Right renal pelvis (tissue), 4 donors: ENCODE data around the gene GPC1. TPM values are rescaled to one million over a fixed set of nuclear protein-coding genes. Genes with fewer than 3 reads are reported as not detected.

ENCODE experiments used
- DNase-seq, 4 donors: peaks; one replicate each; pipeline ENCODE4 v3.0.0-alpha.2; 2013; ENCODE audit warnings: low read depth in 4 of 4, low spot score in 3 of 4, missing footprints in 1 of 4
- polyA plus RNA-seq, 4 donors: library from polyadenylated mRNA; unstranded; fragments of 120-200 nt; gene quantifications; one replicate each; pipeline ENCODE4 v1.2.1, GENCODE V29; 2013; ENCODE audit not compliant: insufficient read length in 4 of 4

Gene GPC1
- polyA plus RNA-seq, 4 donors, result 27.8 to 46.3 (median 33.4) TPM

GRCh38 chr2:240396623-240397541 is 38.6 kb upstream of the GPC1 start:
- no peak for DNase-seq

- no peak for DNase-seq
Observed at GRCh38 chr2:240397542-240397916, 37.9 kb upstream of the GPC1 start.

DNA sequence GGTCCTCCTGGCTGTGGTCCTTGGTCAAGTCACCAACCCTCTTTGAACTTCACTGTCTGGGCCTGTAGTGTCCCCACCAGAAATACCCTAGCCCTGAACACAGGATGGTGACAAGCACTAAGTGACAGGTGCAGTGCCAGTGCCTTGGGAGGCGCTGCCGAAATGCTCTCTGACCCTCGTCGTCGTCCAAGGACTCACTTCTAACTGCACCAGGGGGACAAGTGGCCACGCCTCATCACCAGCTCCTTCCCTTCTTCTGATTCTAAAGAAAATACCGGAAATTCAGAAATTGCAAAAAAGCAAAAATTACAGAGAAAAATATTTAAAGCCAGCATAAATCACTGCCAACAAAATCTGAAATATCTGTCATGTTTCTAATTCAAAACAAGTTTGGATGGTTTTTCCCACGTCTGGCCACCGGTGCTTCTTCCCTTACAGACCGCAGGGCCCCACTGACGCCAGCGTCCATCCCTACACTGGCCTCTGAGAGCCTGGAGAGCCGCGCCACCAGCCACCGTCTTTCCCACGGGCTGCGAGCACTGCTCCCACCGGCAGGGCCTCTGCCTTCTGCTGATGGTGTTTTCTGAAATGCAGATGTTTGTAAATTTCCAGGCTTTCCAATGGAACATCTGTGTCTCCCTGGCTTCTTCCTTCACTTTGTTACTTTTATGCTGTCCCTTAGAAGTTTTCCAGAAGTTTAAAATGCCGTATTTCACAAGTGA is 37.4 kb upstream of the GPC1 start:
- DNase-seq, result no peak

GRCh38 chr2:240398661-240399267 is 36.7 kb upstream of the GPC1 start:
- no peak for DNase-seq

DNA sequence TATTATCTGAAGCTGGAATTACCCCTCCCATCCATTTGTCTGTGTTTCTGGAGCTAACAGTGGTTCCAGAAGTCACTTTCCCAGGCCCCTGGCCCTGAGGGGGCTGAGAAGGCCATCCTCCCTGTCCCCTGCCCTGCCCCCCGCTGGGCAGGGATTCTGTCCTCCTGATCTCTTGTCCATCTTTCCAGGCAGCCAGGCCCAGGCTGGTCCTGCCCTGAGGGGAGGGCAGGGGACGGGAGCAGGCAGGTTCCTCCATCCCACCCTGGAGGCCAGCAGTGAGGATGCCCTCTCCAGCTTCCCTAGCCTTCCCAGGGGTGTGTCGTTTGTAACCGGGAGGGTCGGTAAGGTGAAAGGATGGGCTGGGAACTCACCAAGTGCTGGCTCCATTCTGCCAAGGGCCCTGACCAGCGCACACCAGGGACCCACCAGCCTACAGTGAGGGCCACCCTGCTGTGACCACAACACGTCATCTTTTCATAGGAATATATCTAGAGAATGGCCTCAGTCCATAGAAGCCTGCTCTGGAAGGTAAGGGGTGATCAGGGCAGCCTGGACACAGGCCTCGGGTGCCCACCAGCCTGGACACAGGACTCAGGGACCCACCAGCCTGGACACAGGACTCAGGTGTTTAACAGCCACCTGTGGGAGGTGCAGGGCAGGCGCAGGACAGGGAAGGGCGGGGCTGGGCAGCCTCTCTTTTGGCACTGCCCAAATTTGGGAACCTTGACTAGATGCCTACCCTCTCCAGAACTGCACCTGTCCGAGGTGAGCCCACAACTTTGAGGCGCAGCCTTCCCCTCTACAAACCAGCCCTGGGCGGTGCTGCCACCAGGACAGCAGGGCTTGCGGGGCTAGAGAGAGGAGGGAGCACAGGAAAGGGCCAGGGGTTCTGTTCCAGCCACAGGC is 35.8 kb upstream of the GPC1 start:
- no peak for DNase-seq

DNA sequence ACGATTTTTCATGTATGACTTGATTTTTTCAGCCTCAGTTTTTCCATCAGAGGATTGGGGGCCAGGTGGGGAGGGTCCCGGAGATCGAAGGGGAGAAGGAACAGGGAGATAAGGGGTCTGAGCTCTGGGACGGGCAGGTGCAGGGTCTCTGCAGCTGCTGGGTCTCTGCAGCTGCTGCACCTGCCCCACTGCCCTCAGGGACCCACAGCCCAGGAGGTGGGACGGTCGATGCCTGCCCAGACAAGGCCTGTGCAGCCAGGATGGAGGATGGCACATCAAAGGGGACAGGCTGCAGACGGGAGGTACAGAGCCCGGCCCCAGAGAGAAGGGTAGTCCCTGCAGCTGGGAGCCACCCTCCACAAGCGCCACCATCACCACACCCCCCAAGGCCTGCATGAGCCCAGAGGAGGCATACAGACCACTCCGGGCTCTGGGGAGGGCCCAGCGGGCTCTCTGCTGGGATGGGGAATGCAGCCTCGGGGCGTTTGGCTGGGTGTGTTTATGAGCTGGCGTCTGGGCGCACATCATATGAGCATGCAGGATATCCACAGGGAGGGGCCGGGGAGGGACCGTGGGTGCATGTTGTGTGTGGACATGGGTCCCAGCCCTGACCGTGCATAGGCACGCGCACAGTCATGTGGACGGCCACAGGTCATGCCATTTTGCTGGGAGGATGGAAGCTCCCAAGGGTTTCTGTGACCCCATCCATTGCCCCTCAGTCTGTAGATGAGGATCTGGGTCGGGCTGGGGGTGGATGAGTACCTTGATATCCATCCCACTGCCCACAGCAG is 34.9 kb upstream of the GPC1 start:
- DNase-seq, result no peak

DNA sequence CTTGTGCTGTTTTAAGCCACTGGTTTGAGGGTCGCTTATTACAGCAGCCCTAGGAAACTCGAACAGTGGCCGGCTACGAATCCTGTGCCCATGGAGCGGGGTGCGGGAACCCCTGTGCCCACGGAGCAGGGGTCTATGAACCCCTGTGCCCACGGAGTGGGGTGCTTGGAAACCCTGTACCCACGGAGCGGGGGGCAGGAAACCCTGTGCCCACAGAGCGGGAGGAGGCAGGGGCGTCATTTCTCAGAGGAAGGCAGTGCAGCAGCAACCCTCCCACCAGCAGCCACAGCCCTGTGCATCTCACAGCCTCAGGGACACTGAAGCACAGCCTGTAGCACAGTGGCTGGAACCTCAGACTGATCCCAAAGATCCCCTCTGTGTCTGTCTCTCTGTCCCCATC is 34.2 kb upstream of the GPC1 start:
- DNase-seq, result no peak

GRCh38 chr2:240401781-240402551 is 33.5 kb upstream of the GPC1 start:
- DNase-seq, result no peak

- DNase-seq, result no peak
Observed at GRCh38 chr2:240402566-240403272, 32.7 kb upstream of the GPC1 start.

DNA sequence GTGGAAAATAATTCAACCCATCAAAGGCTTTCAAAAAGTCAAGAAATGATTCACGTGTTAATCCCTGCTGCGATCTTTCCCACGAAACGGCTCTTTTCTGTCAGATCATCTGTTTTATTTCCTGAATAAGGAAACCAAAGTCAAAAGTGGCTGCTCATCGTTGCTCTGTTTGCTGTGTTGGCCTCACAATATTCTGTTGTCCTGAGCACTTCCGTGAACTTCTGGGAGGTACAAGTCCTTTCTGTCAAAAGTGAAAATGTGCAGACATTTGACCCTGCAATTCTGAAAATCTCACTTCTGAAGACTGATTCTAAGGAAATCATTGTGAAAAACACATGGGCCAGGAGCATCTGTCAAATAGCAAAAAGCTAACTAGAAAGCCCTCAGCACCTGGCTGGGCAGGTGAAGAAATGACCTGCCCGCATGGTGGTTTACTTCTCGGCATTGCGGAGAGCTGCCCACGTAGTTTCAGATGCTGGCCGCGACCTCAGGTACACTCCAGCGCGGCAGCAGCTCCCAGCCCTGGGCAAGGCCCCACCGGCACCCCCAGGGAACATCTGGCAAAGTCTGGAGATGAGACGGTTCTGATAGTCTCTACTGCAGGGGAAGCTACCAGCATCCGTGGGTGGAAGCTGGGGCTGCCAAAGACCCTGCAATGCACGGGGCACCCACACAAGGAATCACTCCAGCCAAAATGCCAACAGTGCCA is 31.9 kb upstream of the GPC1 start:
- no peak for DNase-seq

- DNase-seq, result no peak
Observed at GRCh38 chr2:240404174-240404852, 31.1 kb upstream of the GPC1 start.

- no peak for DNase-seq
Observed at GRCh38 chr2:240405133-240405532, 30.3 kb upstream of the GPC1 start.

- no peak for DNase-seq
Observed at GRCh38 chr2:240405684-240406313, 29.7 kb upstream of the GPC1 start.

DNA sequence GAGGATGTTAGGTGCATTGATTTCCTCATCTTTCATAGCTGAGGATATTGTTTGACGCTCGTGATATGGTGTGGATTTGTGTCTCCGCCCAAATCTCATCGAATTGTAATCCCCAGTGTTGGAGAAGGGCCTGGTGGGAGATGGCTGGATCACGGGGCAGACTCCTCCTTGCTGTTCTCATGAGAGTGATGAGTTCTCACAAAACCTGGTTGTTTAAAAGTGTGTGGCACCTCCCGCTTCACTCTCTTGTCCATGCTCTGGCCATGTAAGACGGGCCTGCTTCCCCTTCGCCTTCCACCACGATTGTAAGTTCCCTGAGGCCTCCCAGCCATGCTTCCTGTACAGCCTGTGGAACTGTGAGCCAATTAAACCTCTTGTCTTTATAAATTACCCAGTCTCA is 28.4 kb upstream of the GPC1 start:
- no peak for DNase-seq

DNA sequence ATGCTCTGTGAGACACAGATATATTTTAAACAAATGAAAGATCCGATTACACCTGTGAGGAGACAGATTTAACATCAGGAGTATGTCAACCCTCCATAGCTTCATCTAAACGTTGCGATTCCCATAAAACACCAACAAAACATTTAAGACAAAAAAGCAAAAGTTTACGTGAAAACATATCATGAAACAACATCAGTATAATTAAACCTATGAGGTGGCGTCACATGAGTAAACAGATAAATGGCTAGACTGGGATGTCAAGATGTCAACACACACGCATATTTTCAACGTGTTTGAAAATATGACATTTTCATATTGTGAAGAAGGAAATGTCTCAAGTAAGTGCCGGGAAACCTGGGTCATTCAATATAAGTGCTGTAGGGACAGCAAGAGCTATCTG is 25.5 kb upstream of the GPC1 start:
- DNase-seq, result no peak

- no peak for DNase-seq
Observed at GRCh38 chr2:240410808-240411207, 24.7 kb upstream of the GPC1 start.
